ENCODE measurements around the gene ZBTB6.
A peak's percentile ranks its signal among the peaks of the same experiment; 100 is the strongest.

ZBTB6 gene, protein sequence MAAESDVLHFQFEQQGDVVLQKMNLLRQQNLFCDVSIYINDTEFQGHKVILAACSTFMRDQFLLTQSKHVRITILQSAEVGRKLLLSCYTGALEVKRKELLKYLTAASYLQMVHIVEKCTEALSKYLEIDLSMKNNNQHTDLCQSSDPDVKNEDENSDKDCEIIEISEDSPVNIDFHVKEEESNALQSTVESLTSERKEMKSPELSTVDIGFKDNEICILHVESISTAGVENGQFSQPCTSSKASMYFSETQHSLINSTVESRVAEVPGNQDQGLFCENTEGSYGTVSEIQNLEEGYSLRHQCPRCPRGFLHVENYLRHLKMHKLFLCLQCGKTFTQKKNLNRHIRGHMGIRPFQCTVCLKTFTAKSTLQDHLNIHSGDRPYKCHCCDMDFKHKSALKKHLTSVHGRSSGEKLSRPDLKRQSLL

DNA sequence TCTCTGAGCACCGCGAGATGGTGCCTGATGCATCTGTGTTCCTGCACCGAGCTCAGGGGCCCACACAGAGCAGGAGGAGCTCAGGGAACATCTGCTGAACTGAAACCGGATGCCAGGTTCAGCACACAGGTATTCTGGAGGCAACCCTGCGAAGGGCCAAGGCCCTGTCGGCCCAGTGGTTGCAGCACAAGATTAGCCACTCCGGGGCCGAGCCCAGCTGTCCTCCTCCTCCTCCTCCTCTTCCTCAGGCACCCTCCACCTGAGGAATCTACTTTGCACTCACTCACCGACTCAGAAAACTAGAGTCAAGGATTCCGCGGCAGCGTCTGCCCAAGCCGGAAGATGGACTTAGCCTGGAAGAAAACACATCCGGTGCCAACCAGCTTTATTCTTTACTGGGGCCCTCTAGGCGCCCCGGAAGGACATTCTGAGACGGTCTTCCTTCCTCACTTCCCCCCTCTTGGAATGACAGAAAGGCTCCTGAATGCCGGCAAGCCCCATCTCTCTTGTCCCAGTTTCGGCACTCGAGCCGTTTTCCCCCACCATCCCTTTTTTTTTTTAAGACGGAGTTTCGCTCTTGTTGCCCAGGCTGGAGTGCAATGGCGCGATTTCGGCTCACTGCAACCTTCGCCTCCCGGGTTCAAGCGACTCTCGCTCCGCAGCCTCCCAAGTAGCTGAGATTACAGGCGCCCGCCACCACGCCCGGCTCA lies at the start of gene ZBTB6:
Gene ZBTB6 (minus strand): TSS at position 360 of the 710 bp plus-strand sequence. CDS start 1,251 bp downstream, outside the sequence.
- DNase-seq = peak; percentile 81 to 86 (median 86)

DNA sequence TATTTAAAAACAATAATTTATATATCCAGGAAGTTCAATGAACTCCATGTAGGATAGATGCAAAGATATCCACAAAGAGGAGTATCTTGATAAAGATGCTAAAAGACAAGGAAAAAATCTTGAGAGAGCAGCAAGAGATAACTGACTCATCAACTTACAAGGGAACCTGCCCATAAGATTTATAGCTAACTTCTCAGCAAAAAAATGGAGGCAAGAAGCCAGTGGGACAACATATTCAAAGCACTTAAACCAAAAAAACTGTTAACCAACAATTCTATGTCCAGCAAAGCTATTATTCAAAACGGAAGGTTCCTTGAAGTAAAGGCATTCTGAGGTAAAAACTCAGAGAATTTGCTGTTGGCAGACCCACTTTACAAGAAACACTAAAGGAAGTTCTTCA lies 48.0 kb upstream of the ZBTB6 start:
- DNase-seq = no peak

DNA sequence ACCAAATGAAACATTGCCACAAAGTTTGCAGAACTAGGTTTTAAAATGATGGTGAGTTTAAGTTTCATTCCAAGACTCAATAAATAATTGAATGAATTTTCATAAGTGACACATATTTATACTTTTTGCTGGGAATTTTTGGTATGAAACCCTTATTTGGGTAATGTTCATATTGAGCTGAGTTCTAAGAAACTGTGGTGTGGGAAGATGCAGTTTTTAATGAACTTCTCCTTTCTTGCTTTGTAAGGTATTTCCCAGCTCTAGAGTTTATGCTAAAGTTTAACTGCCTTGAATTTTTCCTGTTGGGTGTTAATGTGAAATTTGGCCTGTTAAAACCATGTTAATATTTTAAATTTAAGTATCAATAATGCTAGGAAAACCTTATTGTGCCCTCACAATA lies 42.8 kb upstream of the ZBTB6 start:
- DNase-seq = peak; percentile 20 to 68 (median 52)

DNA sequence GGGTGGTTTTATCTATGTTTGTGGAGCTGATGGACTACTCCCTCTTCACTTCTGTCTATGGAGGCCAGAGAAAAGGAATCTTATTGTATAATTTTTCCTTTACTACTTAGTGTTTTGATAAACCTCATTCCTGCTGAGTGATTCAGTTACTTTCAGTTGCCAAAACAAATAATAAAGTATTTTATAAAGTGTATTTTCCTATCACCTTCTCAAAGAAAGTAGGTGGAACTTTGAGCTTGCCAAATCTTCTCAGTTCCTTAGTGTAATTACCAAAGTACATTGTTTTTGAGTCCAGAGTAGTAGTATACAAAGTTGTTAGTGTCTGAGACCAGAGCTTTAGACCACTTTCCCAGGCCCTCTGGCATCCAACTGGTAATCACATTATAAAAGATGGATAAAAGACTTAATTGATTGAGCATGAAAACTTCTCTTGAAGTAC lies 41.1 kb upstream of the ZBTB6 start:
- no peak for DNase-seq

DNA sequence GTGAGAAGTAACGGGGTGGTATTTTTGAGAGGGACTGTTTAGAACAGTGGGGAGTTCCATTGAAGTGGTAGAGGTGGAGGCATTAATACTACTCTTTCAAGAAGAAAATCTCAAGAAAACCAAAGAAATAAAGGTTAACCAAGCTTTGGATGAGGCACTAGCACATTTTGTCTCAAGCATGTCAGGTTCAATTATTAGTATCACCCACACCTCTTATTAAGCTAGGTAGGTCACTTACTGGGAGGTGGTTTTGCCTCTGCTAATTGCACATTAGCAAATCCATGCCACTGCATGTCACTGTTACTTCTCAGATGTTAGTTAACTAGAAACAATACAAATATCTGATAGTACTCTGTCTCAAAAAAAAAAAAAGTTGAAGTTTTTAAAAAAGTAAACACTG lies 37.9 kb upstream of the ZBTB6 start:
- no peak for DNase-seq

DNA sequence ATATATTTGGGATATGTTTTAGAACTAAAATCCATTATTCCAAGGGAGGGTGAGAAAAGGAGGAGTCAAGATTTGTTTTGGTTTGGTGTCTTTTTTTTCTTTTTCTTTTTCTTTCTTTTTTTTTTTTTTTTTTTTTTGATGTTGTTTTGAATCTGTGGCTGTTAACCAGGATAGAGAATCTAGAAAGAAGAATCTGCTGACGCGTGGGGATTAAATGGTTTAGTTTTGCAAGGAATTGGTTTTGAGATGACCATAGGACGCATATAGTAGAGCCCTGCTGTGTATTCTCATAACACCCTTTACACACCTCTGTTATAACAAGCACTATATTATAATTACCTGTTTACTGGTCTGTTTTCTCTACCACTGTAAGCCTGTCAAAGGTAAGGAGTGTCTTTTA lies 37.1 kb upstream of the ZBTB6 start:
- no peak for DNase-seq

DNA sequence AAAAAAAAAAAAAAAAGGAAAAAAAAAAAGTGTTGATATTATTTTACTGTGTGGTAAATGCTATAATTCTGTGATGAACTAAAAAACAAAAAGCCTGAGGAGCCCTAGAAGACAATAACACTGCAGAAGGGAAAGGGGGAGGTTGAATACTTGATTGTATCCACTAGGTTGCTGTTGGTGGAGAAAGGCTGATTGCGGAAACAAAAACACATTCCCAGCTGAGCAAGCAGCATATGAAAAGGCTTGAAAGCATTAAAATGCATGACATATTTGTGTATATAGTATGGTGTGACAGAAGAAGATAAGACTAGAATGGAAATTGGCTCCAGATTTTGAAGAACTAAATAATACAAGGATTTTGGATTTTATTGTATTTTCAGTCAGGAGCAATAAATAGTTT lies 36.6 kb upstream of the ZBTB6 start:
- no peak for DNase-seq

DNA sequence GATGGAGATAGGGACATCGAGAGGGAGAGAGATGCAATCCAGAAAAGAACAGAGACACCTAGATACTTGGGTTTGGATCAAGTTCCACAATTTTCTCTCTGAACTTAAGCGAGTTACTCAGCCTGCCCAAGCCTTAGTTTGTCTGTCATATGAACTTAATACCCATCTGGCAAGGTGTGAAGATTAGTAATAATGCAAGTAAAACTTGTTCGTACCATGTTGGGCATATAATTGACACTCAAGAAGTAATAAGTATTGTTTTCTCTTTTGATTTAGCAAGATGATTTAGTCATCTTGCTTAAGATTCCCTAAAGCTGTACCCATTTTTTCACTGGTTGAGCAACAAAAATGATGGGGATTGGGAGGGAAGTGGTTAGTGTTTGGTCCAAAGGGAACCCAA lies 35.2 kb upstream of the ZBTB6 start:
- DNase-seq = no peak

DNA sequence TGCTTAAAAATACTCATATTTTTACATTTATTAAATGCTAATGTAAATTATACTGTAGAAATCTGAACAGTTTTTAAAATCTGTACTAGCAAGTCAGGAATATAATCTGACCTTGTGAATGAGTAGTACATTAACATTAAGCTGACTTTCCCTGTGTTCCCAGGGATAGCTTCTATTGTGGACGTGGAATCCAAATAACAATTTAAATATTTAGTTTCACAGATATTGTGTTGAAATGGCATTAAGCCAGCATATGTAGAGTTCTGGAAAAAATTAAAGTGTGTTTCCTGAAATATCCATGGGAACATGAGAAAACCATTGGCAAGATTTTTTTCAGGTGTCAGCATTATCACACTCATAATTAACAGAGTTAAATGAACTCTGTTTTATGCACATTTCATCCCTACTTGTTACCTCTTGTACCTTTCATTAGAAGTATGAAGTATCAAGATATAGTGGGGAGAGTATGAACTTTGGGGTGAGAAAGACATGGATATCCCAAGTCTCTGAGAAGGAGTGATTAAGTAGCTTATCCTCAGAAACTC lies 33.4 kb upstream of the ZBTB6 start:
- no peak for DNase-seq

DNA sequence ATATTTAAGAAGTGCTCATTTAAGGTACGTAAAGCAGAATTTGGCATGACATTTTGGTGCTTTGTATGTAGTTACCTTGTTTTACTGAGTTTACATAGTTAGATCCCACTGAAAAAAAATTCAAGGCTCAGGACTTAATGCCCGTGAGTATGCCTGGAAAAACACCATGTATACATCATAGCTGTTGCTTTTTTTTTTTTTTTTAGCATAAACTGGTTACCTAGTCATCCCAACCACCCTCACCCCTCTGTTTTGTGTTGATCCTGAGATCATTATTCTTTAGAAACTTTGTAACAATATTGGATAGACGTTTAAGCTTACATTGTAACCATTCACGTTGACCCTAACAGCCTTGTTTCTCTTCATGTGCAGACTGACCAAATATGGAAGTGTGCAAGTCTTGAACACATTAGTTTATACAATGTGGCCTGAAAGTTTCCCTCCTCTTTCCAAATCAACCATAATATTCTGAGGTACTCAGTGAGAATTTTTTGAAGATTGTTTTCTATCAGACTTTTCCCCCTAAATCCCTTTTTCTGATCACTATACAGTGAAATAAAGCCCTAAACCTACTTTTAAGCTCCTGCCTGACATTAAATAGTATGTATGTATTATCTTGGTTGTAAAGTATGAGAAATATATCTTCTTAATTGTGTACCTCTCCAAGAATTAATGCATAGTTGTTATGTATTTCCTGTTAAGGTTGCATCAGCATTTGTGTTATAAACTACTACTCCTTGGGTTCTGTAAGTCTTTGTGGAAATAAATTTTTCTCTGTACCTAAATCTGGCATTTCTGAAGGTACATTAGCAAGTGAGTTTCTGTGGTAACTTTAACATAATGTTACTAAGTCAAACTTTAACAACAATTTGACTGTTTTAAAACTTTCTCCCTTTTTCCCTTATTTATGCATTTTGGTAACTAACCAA lies 32.1 kb upstream of the ZBTB6 start:
- no peak for DNase-seq

DNA sequence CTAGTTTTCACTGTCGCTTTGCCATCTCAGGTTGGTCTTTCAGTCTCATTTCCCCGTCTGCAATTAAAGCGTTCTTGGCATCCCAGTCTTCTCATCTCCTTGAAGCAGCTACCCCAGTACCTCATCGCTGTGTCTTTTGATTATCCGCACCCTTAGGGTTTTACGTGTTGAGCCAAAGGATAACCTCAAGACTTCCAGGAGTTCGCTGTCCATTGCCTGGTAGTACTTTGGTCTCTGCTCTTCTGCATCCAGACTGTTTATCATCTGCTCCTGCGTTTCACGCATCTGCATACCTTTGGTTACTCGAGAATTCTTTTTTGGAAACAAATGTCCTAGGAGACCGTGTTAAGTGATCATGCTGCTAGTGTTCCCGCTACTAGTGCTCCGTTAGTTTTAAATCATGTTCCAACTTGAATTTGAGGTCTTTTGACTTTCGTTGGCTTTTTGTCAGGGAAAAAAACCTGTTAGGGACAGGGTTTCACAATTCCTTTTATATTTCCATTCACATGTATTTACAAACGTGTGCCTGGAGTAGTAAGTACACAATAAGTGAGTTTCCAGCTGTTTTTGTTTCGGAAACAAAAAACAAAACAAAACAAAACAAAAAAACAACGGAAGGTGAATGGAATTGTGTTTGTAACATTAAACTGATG lies 28.6 kb upstream of the ZBTB6 start:
- no peak for DNase-seq

DNA sequence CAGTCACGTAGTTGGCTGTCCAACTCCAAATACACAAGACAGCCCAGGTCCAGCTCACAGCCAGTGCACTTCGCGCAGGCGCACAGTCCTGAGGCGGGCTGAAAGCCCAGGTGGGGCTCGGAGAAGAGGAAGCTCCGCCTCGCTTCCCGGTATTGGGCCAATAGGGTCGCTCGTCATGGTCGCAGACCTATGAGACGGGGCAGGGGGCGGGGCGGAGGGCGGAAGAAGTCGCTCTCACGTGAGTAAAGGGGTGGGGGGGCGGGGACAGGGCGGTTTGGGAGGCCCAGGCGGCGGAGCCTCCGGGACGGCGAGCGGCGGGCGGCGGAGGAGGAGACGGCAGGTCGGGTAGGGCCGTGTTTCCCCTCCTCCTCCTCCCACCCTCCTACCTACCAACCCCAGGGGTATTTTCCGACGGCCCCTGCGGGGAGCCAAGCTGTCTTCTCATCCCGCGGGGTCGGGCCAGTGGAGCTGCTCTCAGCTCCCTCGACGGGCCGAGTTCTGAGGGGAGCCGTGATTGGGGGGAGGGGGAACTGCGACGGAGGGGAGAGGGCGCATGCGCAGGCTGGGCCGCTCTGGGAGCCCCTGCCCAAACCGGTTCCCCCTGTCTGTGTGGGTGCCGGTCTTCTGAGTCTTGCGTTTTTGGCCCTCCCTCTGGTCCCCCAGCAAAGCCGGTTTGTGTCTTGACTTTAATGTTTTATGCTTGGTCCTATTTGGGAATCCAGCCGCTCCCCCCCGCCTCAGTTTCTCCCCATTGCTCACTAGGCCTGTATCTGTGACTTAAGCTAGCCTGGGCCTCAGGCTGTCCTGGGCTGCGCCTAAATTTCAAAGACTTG lies 27.8 kb upstream of the ZBTB6 start, which contains the start of gene RABGAP1:
Gene RABGAP1 (plus strand): TSS at position 272 of the 833 bp plus-strand sequence. CDS start 16,040 bp downstream, outside the sequence.
- peak; percentile 98 to 100 (median 99) for DNase-seq

DNA sequence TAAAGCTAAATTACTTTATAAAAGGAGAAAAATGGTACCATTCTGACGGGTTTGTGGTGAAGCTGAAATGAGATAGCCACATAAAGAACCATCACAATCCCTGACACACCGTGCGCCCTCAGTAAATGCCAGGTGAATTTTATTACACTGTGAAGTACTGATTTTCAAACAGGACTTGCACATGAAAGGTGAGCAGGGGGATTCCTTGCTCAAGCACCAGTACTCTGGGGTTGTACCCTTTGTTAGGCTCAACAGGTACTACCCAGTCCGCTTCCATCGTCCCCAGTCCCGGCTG lies 27.3 kb upstream of the ZBTB6 start:
- no peak for DNase-seq

DNA sequence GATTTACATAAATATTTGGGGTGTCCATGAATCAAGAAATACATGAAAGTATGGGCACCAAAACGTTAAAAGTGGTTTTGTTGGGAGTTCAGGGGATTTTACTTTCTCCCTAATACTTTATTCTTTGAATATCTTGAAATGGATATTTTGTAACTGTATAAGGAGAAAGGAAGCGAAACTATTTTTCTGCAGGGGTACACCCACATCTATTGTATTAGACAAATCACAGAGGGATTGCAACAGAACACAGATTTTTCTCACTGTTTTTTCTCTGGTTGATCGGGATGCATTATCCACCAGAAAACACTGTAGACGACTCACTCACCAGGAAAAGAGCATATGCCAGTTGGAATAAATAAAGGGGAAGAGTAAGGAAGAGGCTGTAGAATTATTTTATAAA lies 26.5 kb upstream of the ZBTB6 start:
- peak; percentile 45 to 77 (median 71) for DNase-seq

DNA sequence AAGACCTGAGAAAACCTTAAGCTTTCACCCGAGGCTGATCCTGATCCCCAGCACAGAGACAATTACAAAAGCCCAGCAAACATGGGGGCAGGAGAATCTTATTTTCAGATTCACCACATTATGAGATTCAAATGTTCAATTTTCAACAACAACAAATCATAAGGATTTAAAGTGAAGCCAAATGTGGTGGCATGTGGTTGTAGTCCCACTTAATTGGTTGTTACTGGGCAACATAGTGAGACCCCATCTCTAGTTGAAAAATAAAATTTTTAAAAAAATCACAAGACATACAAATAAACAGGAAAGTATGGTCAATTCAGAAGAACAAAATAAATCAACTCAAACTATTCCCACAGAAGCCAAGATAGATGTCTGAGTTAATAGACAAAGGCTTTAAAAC lies 23.8 kb upstream of the ZBTB6 start:
- DNase-seq = no peak

DNA sequence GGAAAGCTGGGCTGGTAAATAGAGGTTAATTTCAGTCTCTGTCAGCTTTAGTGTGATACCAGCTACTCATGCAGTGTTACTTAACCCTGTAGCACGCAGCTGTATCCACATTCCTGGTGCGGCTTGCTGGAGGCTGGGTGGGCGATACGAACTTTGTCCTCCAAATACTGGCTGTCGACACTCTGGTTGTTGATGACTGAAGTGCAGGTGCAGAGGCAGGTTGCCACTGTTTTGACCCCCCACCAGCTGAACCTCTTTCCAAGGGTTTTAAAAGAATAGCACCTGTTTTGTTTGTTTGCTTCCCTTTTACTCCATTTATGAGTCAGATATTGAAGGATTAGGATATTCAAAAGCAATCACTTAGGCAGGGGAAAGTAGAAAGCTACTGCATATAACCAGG lies 23.3 kb upstream of the ZBTB6 start:
- no peak for DNase-seq

DNA sequence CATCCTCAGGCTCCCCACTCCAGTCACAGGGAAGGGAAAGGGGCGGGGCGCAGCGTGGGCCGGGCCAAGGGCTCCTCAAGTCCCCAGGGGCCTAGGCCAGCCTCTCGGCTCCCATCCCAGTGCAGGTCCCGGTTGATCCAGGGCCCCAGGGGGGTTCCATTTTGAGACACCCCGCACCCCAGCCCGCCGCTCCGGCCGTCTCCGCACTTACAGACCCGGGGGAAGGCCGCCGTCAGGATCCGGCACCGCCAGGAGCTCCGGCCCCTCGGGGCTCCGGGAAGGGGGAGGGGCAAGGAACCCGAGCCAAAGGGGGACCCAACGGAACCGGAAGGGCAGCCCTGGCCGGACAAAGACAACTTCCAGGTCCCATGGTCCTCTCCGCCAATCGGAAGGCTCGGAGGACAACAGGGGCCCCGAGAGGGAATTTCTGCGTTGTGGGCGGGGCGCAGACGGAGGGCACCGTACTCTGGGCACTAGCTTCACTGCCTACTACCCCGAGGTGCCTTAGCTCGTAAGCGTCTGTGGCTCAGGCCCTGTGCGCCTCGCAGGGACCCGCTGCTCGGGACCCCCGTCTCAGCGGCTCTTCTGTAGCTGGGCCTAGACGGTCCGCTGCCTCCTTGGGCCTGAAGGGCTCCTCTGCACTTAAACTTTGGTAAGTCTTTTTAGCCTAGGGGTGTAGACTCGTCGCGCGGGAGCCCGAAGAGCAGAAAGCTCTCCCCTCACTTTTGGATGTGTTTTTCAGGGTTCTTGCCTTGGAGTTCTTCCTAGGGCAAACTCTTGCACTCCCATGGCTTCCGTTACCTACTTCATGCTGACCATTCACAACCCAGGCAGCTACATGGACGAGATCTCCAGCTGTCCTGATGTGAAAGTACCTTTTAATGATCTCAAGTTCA lies 18.4 kb upstream of the ZBTB6 start, which contains the start of gene ZBTB26:
Gene ZBTB26 (minus strand): TSS at position 287 of the 896 bp plus-strand sequence. CDS start 11,578 bp downstream, outside the sequence.
- peak; percentile 96 to 97 (median 97) for DNase-seq

DNA sequence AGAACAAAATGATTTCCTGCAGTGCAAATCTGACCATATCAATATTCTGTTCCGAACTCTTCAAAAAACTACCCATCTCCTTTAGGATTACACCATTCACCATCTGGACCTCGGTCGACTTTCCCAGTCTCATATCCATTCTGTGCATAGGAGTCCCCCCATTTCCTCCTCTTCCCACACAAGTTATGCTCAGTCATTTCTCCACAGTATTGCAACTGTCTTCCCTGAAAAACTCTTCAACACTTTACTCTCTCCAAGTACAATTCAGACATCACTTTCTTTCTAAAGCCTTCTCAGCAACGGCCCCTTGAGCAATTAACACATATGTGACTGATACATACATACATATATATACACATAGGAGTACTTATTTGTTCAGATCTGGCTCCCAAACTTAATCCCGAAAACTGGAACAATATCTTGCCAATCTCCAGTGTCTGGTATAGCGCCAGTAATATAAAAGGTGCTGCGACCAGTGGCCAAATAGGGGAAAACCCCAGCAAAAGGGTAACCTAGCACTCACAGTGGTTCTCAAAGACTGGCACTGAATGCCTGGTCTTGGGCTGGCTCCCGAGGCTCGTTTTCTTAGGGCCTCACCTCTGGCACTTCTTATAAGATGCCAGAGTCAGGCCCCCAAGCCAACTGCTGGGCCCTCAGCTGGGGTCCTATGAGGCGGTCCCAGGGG lies 17.6 kb upstream of the ZBTB6 start:
- DNase-seq = peak; percentile 24 to 43 (median 24)

DNA sequence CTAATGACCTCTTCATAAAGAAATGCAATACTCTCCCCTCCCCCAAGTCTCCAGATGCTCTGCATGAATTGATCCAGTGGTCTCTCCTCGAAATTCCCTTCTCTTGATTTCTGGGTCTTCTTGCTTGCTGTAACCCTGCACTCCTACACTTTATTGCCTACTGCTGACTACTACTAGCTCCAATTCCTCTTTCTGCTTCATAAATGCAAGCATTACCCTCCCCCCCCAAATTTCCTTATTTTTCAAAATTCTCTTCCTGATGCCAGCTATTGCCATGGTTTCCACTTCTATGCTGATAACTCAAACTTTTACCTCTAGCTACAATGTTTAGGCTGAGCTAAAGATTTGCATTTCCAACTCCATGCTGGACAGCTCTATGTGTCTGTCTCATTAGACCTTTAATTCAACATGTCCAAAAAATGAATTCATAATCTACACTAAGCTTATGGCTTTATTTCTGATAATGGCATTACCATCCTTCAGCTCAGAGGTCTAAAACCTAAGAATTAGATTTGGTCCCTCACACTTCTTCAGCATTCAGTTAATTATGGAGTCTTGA lies 16.8 kb upstream of the ZBTB6 start:
- DNase-seq = peak; percentile 54 to 70 (median 63)

All from suppressor macrophage treated with lipopolysaccharide for 1 hour (primary cell).